ENCODE measurements around the gene SETMAR.

The SETMAR gene

DNA sequence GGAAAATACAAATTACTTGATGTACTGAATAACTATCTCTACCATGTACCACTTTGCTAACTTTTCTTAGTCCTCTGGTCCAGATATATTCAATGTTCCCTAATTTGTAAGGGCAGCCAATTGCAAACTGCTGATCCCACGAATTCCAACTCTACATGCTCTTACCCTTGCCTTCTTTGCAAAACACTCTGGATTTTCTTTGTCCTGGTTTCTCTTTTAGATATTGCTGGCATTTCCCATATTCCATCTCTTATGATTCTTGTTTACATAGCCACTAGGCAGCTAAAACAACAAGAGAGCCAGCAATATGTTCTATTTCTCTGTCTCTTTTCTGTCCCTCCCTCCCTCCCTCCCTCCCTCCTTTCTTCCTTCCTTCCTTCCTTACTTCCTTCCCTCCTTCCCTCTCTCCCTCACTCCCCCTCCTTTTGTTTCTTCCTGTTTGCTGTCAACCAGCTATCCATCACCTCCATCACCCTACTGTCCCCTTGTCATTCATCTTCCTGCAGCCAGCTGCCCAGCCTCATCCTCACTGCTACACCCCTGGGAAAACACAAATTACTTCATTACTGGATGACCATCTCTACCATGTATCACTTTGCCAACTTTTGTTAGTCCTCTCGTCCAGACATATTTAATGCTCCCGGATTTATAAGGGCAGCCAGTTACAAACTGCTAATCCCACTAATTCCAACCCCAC lies 33.8 kb downstream of the SETMAR start:
- H3K4me3 ChIP-seq (ENCODE audit: low read depth, low read length), result no peak overlapping the region
- TF ChIP-seq, protein P1, sequence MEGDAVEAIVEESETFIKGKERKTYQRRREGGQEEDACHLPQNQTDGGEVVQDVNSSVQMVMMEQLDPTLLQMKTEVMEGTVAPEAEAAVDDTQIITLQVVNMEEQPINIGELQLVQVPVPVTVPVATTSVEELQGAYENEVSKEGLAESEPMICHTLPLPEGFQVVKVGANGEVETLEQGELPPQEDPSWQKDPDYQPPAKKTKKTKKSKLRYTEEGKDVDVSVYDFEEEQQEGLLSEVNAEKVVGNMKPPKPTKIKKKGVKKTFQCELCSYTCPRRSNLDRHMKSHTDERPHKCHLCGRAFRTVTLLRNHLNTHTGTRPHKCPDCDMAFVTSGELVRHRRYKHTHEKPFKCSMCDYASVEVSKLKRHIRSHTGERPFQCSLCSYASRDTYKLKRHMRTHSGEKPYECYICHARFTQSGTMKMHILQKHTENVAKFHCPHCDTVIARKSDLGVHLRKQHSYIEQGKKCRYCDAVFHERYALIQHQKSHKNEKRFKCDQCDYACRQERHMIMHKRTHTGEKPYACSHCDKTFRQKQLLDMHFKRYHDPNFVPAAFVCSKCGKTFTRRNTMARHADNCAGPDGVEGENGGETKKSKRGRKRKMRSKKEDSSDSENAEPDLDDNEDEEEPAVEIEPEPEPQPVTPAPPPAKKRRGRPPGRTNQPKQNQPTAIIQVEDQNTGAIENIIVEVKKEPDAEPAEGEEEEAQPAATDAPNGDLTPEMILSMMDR (IDR thresholded peaks at IDR 0.05; ENCODE audit: low read depth, low read length), result no peak

DNA sequence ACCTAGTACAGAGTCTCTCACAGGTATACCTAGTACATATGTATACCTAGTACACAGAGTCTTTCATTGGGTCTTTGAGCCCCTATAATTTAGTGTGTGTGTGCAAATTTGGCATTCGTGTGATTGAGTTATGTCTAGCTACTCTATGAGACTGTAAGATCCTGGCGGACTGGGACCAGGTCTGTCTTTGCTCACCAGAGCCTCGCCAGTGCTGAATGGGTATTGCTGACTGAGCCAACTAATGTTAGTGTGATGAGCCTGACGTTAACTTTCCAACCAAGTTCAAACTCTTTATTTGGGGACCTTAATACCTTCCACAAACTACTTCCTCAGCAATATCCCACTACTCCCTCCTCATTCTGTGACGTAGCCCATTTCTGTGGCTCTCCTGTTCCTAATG lies 35.6 kb downstream of the SETMAR start:
- no peak overlapping the region for H3K4me3 ChIP-seq (ENCODE audit: low read depth, low read length)
- TF ChIP-seq, protein P1 (IDR thresholded peaks at IDR 0.05; ENCODE audit: low read depth, low read length), result no peak

DNA sequence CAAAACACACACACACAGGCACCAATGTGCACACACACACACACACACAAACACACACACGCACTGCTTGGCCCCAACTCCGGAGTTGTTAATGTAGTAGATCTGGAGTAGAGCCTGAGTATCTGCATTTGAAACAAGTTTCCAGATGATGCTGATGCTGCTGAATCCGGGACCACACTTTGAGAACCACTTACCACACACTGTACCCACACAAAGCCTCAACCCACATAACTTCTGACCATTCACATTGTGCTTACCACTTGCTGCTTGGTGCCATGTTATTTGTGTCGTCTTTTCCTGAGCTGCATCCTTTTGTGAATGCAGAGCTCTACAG lies 36.9 kb downstream of the SETMAR start:
- H3K4me3 ChIP-seq (ENCODE audit: low read depth, low read length), result no peak overlapping the region
- TF ChIP-seq, protein P1 (IDR thresholded peaks at IDR 0.05; ENCODE audit: low read depth, low read length), result no peak

DNA sequence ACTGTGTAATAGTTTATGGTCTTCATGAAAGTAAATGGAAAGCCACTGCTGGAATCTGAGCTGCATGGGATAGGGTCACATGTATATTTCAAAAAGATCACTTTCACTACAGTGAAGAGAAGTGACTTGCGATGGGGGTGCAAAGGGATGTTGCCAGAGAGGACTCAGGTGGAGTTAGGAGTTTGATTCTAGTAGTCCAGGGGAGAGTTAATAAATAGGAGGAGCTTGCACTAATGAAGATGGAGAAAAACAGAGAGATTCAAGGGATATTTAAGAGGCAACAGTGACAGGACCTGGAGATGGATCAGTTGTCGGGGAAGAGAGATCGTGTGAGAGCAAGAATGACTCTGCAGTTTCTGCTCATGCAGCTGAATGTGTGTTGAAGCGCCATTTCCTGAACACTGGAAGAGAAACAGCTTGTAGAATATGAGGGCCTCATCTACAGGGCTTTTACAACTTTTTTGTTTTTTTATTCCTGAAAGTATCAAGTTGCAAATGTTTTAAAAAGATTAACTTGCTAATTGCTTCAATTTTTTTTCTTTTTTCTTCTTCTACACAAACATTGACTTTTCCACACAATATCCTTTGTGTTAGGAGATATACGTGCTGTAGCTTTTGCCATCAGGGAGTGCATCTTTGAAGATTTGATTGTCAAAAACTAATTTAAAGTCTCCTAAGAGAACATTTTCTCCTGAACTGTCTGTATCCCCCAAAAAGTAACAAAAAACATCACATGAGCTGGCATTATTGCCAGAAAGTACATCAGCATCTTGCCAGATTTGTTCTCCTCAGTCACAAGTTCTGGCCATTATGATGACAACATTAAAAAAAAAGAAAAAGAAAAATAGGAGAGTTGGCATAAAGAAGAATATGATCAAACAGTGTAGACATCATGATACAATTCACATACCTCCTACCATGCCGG lies 37.5 kb downstream of the SETMAR start:
- TF ChIP-seq, protein P1 (IDR thresholded peaks at IDR 0.05; ENCODE audit: low read depth, low read length), result no peak
- H3K4me3 ChIP-seq (ENCODE audit: low read depth, low read length), result no peak overlapping the region

DNA sequence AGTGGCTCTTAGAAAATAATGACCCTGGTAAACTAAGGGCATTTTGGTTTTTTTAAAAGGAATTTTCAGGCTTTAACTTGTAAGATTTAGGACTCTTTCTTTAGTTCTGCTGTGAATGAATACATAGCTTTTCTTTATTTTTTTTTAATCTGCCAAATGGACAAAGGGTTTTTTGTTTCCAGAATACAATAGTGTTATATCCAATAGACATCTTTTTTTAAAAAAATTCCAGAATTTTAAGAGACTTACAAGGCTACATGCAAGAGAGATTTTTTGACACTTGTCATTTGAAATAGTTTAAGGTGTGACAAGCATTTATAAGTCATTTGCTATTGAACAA lies 38.1 kb downstream of the SETMAR start:
- no peak overlapping the region for H3K4me3 ChIP-seq (ENCODE audit: low read depth, low read length)
- TF ChIP-seq, protein P1 (IDR thresholded peaks at IDR 0.05; ENCODE audit: low read depth, low read length), result no peak

DNA sequence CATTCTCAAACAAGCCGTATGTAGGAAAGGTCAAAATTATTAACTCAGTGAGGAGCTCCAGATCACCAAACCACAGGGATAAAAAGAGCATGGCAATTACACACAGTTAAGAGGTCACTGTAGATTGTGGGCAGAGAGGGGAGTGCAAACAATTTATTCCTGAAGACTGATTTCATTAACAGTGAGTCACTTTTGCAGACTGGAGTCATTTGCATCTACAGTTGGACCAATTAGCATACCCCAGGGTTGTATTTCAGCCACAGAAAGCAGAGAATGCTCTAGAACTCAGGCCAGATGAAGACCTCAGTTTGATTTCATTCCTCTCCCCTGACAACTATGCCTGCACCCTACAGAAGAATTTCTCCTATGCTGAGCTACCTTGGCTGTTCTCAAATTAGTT lies 40.1 kb downstream of the SETMAR start:
- TF ChIP-seq, protein P1 (IDR thresholded peaks at IDR 0.05; ENCODE audit: low read depth, low read length), result no peak
- no peak overlapping the region for H3K4me3 ChIP-seq (ENCODE audit: low read depth, low read length)

DNA sequence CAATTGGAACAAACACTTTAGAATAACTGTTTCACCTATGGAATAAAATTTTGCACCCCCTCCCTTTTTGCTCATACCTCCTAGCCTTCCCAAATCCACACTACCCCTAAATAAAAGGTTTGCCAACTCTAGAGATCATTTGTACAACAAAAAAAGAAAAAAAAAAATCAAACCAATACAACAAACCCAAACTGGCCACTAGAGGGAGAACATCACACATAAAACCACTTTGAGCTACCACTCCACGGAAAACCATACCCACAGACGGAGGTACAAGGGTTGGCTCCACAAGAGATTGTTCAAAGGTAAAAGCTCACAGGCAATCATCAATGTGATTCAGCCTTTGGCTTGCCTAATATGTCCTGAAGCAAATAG lies 47.6 kb downstream of the SETMAR start:
- TF ChIP-seq, protein P1 (IDR thresholded peaks at IDR 0.05; ENCODE audit: low read depth, low read length), result peak; percentile 55
- H3K4me3 ChIP-seq (ENCODE audit: low read depth, low read length), result peak overlapping the region; percentile 48; the same call in 1 of the 2 replicates

Measured in WI38 (cell line).